GM20431 (cell line): ENCODE results near the gene PPP1CA.
"Not testable (repeated sequence)": the region's sequence is repeated elsewhere in the genome, so short reads cannot be mapped to it uniquely, and the experiment has no call there.

ENCODE experiments used
- in situ Hi-C: fragments of 300-500 bp; cut with MseI, MboI; formaldehyde crosslinking; loops from one replicate; pipeline ENCODE4 v1.15.0; 2020; ENCODE audit warnings: low sequenced_read_pairs; ENCODE audit not compliant: unreplicated experiment

Gene PPP1CA

DNA sequence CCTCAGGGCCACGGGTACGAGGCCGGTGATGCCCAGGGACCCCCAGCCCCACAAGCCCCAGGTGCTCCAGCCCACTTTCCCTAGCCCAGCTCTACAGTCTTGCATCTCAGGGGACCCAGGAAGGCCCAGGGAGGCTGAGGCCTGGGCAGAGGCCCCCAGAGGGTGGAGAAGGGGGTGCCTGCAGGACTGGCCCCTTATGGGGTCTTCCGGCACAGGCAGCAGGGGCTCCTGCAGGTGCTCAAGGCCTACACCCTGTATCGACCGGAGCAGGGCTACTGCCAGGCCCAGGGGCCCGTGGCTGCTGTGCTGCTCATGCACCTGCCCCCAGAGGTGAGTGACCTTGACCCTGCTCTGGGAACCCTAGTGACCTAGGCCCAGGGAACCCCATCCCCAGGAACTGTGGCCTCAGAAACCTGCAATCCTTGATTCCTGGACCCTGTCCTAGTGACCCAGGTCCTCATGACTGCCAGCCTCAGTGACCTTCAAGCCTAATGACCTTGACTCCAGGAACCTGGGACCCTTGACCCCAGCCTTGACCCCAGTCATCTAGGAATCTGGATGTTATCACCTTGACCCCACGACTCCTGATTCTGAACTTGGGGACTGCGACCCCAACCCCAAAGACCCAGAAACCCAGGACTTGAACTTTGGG lies 4.2 kb upstream of the PPP1CA start:
- in situ Hi-C loops, result no loop called here

DNA sequence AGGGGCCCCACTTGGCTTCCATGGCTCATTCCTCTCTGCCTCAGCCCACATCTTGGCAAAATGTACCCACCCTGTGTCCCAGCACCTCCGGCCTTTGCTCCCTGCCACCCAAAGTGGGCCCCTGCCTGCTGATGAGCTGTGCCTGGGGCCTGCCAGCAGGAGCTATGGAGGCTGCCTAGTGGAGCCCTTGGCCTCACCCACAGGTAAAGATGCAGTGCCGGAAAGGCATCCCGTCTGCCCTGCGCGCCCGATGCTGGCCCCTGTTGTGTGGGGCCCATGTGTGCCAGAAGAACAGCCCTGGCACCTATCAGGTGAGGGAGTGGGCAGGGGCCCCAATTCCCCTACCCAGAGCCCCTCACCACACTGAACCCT lies 3.5 kb upstream of the PPP1CA start:
- in situ Hi-C loops, result no loop called here

DNA sequence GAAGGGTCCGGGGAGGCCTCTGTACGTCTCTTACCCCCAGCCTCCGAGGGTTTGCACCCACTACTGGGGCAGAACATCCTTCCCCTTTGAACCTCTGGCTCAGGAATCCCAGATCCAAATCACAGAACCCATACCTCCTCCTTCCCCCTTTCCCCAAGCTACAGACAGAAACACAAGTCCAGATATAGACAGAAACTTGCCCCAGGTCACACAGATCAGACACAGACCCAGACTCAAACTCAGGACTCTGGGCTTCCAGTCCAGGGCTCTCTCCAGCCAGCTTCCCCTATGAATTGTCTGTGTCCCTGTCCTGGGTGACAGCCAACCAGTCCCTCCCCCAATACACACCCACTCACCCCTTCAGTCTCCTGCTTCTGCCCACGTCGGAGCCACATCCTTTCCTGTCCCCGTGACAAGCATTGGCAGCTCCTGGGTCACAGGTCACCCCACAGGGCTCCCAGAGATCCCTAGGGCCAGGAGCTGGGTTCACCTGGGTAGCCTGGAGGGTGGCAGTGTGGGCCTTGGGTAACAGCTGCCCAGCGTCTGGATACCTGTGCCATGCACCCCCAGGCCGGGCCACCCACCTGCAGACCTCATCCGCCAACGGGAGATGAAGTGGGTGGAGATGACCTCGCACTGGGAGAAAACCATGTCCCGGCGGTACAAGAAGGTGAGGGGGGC lies 3.0 kb upstream of the PPP1CA start:
- in situ Hi-C loops, result no loop called here

DNA sequence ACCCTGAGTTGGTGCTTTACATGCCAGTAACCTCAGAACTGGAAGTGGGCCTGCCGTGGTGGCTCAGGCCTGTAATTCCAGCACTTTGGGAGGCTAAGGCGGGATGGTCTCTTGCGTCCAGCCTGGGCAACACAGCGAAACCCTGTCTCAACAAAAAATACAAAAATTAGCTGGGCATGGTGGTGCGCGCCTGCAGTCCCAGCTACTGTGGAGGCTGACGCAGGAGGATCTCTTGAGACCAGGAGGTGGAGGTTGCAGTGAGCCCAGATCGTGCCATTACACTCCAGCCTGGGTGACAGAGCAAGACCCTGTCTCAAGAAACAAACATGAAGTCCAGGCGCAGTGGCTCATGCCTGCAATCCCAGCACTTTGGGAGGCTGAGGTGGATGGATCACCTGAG lies 1.4 kb upstream of the PPP1CA start:
- in situ Hi-C loops, result not testable (repeated sequence)

DNA sequence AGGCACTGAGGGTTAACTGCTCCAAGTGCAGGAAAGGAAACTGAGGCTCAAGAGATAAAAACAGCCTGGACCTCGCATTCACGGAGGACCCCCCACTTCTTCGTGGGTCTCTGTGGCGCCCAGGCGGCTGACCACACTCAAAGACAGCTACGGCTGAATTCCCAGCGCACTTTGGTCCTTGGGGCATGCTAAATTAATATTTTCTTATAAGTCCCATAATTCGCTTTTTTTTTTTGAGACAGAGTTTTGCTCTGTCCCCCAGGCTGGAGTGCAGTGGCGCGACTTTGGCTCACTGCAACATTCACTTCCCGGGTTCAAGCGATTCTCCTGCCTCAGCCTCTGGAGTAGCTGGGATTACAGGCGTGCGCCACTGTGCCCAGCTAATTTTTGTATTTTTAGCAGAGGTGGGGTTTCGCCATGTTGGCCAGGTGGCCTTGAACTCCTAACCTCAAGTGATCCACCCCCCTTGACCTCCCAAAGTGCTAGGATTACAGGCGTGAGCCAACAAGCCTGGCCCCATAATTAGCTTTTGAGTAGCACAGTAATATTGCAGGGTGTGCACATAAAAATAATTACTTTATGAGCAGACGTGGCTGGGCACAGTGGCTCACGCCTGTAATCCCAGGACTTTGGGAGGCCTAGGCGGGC lies 658 bp upstream of the PPP1CA start:
- in situ Hi-C loops, result not testable (repeated sequence)

DNA sequence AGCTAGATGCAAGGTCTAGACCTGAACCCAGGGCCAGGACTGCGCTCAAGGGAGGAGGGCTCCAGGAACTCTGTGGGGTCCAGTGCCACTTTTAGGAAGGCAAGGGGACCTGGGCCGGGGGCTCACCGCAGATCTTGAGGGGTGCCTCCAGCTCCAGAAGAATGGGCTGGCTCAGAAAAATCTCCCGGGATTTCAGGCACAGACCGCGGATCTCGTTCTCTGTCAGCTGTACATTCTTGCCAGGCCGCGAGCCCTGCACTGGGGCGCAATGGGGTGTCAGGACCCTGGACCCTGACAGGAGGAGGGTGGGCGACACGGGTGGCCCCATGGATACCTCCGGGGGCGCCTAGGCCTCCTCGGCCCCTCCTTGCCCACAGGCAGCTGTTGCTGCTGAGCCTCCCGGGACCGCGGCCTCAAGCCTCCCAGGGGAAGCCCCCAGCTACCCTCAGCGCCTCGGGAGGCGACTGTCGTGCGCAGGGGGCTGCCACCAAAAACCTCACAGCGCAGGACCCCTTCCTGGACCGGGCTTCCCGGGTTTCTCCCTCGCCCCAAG lies 640 bp downstream of the PPP1CA start:
- in situ Hi-C loops, result no loop called here

DNA sequence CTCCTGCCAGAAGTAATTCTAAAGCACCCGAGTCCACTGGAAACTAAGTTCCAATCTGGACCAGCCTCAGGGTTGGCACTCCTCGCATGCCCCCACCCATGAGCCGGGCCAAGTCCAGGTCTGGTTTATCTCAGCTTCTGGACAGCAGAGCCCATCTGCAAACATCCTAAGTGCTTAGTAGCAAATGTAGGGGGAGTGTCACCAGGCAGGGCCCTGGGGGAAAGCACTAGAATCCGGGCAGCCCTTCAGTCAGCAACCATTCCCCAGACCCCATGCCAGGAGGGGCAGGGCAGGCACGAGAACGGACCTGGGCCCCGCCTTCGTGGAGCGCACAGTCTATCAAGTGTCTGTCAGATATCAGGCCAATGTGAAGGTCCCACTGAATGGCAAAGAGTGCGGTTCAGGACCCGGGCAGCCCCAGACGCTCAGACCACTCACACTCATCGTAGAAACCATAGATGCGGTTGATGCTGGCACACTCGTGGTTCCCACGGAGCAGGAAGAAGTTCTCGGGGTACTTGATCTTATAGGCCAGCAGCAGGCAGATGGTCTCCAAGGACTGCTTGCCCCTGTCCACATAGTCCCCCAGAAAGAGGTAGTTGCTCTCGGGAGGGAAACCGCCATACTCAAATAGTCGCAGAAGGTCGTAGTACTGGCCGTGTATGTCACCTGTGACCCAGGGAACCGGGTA lies 1.3 kb downstream of the PPP1CA start:
- in situ Hi-C loops, result no loop called here

DNA sequence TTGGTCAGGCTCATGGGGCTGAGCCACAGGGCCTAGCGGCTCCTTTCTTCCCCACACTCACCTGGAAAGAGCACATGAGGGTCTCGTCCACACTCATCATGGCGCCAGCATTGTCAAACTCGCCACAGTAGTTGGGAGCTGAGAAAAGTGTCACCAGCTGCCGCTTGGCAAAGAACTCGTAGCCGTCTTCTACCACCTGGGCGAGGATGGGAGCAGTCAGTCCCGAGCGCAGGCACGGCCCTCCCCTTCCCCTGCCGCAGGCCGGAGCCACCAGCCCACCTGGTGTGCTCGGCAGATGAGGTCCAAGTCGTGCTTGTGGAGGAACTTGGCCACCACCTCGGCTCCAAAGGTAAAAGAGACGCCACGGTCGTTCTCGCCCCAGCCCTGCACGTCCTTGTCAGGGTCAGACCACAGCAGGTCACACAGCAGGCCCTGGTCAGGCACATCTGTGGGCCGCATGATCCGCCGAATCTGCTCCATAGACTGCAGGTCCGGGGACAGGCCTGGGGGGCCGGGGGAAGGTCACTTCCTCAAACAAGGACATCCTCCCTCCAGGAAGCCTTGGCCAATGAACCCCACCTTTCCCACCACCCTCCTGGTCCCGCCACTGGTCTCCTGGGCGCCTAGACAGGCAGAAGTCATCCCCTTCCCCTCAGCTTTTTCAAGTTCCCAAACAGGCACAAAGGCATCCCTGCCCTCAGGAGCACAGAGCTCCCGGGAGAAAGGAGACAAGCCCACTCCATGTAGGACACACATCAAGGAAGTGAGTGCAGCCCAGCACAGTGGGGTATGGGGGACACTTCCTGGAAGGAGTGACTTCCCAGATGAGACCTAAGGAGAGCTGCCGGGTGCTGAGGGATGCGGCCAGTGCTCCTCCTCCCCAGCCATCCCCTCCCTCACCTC lies 2.7 kb downstream of the PPP1CA start:
- in situ Hi-C loops, result no loop called here

DNA sequence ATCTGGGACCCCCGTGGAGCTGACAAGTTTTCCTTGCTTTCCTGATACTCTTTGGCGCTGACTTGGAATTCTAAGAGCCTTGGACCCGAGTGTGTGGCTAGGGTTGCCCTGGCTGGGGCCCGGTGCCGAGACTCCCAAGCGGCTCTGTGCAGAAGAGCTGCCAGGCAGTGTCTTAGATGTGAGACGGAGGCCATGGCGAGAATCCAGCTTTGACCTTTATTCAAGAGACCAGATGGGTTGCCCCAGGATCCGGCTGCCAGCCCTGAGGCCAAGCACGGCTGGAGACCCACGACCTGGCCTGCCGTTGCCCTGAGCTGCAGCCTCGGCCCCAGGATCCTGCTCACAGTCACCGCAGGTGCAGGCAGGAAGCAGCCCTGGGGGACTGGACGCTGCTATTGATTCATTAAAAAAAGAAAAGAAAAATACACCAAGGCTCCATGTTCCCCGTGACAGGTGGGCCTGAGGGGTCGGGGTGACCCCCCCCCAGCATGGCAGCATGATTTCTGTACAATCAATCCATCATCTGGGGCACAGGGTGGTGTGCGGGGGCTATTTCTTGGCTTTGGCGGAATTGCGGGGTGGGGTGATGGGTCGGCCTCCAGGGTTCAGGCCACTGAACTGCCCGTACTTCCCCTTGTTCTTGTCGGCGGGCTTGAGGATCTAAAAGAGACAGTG lies 3.5 kb downstream of the PPP1CA start:
- in situ Hi-C loops, result no loop called here

DNA sequence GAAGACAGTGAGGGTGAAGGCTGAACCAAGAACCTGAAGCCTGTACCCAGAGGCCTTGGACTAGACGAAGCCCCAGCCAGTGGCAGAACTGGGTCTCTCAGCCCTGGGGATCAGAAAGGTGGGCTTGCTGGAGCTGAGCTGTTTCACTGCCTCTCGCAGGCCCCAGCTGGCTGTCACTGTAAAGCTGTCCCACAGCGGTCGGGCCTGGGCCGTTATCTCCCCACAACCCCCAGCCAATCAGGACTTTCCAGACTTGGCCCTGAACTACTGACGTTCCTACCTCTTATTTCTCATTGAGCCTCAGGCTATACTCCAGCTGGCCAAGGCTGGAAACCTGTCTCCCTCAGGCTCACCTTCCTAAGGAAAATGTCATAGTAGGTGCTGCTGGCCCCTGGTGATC lies 4.1 kb downstream of the PPP1CA start:
- in situ Hi-C loops, result no loop called here

DNA sequence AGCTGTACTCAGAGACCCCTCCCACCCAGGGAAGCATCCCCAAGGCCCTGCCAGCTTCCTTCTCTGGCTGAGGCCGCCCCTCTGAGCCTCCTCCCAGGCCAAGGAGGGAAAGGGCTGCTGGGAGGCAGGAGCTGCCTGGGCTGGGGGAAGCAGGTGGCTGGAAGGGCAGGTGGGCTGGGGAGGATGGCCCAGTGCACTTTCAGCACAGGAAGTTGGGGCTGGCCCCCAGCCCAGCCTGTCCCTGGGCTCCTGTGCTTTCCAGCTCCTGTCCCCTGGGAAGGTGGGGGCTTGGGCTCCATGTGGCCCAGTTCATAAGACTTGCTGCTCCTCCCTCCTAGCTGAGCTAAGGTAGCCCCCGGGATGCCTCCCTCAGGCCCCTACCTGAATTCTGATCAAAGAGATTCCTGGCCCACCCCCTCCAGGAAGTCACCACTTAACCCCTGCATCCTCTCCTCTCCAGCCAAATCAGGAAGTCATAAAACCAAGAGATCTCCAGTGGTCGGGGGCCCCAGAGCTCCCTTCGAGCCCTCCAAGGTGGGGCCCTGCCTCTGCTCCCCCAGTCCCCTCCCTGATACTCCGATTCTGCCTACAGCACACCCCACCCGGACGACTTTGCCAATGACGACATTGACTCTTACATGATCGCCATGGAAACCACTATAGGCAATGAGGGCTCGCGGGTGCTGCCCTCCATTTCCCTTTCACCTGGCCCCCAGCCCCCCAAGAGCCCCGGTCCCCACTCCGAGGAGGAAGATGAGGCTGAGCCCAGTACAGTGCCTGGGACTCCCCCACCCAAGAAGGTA lies 4.9 kb downstream of the PPP1CA start:
- in situ Hi-C loops, result no loop called here

DNA sequence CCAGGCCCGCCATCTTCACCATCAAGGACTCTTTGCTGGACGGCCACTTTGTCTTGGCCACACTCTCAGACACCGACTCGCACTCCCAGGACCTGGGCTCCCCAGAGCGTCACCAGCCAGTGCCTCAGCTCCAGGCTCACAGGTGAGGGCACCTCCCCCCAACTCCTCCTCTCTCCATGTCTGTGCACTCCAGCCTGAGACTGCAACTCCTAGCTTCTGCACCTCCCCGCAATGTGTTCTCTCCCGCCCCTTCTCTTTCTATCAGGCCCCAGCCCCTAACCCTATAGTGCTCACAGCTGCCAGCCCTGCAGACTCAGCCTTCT lies 5.4 kb downstream of the PPP1CA start:
- in situ Hi-C loops, result no loop called here

DNA sequence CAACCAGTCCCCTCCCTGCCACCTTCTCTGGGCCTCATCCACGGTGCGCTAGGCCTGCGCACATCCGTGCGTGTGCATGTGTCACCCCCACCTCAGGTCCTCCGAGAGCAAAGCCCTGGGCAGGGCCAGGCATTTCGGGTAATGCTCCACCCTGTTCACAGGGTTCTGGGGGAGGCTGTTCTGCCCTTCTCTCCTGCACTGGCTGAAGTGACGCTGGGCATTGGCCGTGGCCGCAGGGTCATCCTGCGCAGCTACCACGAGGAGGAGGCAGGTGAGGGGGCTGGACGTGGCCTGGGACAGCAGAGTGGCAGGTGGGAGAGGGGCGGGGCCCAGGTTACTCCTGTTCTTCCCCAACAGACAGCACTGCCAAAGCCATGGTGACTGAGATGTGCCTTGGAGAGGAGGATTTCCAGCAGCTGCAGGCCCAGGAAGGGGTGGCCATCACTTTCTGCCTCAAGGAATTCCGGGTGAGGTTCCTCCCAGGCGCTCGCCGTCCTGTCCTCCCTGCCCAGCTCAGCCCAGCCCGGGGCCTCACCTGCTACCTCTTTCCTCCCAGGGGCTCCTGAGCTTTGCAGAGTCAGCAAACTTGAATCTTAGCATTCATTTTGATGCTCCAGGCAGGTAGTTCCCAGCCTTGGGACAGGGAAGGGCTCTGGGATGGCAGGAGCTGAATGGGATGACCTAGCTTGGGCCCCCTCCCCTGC lies 6.0 kb downstream of the PPP1CA start:
- in situ Hi-C loops, result no loop called here

DNA sequence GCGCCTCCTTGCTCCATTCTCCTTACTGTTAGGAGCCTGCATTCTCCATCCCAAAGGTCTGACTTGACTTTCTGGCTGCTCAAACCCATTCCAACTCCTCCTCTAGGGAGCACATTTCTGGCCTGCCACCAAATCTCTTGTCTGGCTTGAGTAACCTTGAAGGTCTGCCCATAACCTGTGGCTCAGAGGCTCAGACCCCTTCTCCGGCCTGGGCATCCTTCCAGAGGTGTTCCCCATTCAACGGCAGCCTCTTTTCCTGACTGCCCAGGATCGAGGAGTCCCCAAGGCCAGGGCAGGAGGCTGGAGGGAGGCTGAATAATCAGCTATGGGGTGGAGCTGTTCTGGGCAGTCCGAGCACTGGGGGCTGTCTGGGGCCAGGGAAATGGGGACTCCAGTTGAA lies 7.7 kb downstream of the PPP1CA start:
- in situ Hi-C loops, result no loop called here

DNA sequence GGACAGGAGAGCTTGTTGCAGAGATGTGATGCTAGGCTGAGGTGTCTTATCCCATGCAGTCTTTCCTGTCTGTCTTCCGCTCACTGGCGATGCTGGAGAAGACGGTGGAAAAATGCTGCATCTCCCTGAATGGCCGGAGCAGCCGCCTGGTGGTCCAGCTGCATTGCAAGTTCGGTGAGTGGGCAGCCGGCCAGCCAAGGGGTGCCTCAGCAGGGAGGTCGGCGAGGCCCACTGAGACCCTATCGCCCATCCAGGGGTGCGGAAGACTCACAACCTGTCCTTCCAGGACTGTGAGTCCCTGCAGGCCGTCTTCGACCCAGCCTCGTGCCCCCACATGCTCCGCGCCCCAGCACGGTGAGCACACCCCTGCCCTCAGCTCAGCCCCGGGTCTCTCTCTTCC lies 8.2 kb downstream of the PPP1CA start:
- in situ Hi-C loops, result no loop called here

DNA sequence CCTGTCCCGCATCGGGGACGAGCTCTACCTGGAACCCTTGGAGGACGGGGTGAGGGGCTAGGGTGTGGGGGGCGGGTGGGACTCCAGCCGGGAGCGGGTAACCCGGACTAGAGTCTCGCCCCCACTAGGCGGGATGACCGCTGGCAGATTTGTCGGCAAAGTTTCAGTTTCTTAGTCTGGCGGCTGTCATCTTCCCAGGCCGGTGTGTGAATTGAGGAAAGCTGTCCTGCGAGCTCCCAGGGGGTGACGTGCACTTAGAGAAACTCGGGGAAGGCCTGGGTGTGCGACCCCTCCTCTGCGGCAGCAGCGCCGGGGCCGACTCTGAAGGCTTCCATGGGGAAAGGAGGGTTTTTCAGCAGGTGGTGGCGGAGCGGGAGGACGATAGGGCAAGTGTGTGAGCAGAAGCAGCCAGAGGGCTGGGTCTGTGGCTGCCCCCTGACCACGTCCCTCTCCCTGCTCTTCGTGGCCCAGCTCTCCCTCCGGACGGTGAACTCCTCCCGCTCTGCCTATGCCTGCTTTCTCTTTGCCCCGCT lies 9.4 kb downstream of the PPP1CA start:
- in situ Hi-C loops, result no loop called here

DNA sequence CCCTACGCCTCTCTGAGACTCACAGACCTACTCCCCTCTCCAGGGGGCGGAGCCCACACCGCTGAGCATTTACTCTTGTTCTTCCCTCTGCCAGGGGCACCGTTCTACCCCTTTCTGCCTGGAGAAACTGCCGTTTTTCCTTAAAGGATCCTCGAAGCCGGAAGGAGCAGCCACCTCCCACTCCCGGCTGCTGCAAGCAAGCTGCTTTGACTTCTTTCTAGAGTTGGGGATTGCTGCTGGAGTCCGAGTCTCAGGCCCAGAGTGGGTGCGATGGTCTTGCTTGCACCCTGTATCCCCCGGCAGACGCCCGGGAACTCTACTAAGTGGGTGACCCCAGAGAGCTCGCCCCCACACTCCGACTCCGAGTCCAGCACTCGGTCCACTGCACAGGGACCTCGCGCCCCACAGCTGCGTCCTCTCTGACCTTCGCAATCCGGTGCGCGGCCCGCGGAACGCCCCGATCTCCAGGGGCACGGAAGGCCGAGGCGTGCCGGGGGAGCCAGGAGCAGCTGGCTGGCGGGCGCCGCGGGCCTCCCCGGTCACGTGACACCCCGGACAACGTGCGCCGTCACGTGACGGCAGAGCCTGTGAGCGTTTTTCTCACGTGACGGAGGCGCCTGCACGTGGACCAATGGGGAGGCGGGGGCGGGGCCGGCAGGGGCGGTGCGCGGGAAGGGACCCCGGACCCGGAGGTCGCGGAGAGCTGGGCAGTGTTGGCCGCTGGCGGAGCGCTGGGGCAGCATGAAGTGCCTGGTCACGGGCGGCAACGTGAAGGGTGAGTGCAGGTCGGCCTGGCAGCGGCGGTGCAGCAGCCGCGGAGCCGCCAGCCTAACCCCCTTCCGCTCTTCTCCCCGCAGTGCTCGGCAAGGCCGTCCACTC lies 10.1 kb downstream of the PPP1CA start, which contains the start of gene RAD9A:
TSS of gene RAD9A (plus strand) at position 683 of the 879 bp plus-strand sequence. CDS start at position 742, 59 bp downstream.
- in situ Hi-C loops, result no loop called here
